GM21576 (cell line): ENCODE results near the gene OSBPL3.

Experiments
- ATAC-seq: cut with Tn5 transposase; IDR thresholded peaks from one replicate; pipeline ENCODE4 v1.9.1; 2021; ENCODE audit warnings: mild to moderate bottlenecking, moderate library complexity; ENCODE audit not compliant: unreplicated experiment

The OSBPL3 gene

DNA sequence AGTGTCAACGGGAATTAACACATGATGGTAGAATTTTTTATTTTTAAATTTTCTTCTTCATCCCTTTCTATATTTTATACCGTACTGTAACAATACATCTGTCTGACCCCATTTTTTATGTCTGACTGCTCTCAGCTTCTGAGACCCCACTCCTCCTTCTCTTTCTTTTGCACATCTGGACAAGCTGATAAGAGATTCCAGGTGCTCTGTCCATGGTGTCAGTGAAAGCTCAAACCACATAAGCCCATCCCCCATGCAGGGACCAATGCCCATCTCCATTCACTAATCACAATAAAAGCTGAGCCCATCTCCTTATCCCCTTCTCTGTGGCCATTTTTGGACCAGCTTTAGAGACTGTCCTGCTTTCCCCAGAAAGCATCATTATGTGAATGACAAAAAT, 231.5 kb downstream of the OSBPL3 start:
- no peak for ATAC-seq
